Vagina (tissue), 2 donors: ENCODE results near the gene GDPD2. TPM values are rescaled to one million over a fixed set of nuclear protein-coding genes. Genes with fewer than 3 reads are reported as not detected.
A peak's percentile ranks its signal among the peaks of the same experiment; 100 is the strongest.

Experiments
- DNase-seq, 2 donors: peaks; one replicate each; pipeline ENCODE4 v3.0.0-alpha.2; 2017; ENCODE audit errors: extremely low spot score in 2 of 2
- H3K27ac ChIP-seq: fragments of 200-600 bp; sonication (generic); one replicate; pipeline ENCODE4 v1.5.1; 2019
- H3K27me3 ChIP-seq: fragments of 200-600 bp; sonication (generic); one replicate; pipeline ENCODE4 v1.5.1; 2019
- H3K36me3 ChIP-seq, 2 donors: fragments of 200-600 bp; sonication (generic); one replicate each; pipeline ENCODE4 v1.5.1; 2017 to 2019
- H3K4me1 ChIP-seq: fragments of 200-600 bp; sonication (generic); one replicate; pipeline ENCODE4 v1.5.1; 2019
- H3K4me3 ChIP-seq, 2 donors: fragments of 200-600 bp; sonication (generic); 1 replicate in 1 of 2; 2 replicates in 1 of 2; pipeline ENCODE4 v1.5.1; 2016 to 2019
- H3K9me3 ChIP-seq: fragments of 200-600 bp; sonication (generic); one replicate; pipeline ENCODE4 v1.5.1; 2019
- CTCF ChIP-seq, 3 experiments: fragments of 450-650 bp in 2 of 3; fragments of 200-600 bp in 1 of 3; sonication (generic) in 1 of 3; IDR thresholded peaks; one replicate each; pipeline ENCODE4 v1.5.1; 2017 to 2019; ENCODE audit warnings: antibody characterized with exemption in 3 of 3, mild to moderate bottlenecking in 2 of 3, moderate library complexity in 2 of 3
- POLR2A ChIP-seq, 2 donors: fragments of 450-650 bp; IDR thresholded peaks; one replicate each; pipeline ENCODE4 v1.6.1; 2017; ENCODE audit warnings: antibody characterized with exemption in 2 of 2, mild to moderate bottlenecking in 2 of 2, moderate library complexity in 2 of 2
- POLR2AphosphoS5 ChIP-seq, 2 donors: sonication (generic); formaldehyde crosslinking; IDR thresholded peaks; one replicate each; pipeline ENCODE4 v1.9.0; 2017; ENCODE audit warnings: antibody characterized with exemption in 2 of 2, mild to moderate bottlenecking in 2 of 2, low read depth in 1 of 2; ENCODE audit not compliant: insufficient read depth in 1 of 2
- intact Hi-C: fragments of 100-400 bp; cut with DNase I; formaldehyde crosslinking; loops from one replicate; pipeline ENCODE4 v1.15.1; 2023
- total RNA-seq: library from RNA; depleted of rRNA; stranded (reverse); fragments of >200 nt; gene quantifications from one replicate; pipeline ENCODE4 v1.2.3, GENCODE V29; 2016

GDPD2 gene
- total RNA-seq, 1 donor from 2014 or later: not detected

- Histone ChIP-seq H3K9me3 (no peaks in the 10 kb centered on the region), H3K27ac (no peak within 1 kb of the TSS), H3K4me3 (peak within 1 kb of the TSS in 1 of 2 donors; percentile 40), H3K4me1 (no peaks in the 10 kb centered on the region), H3K36me3 (no peaks in the 10 kb centered on the region), H3K27me3 (no peaks in the 10 kb centered on the region)
- TF ChIP-seq POLR2AphosphoS5 (IDR thresholded peaks at IDR 0.05; ENCODE audit: insufficient read depth in 1 of 2, low read depth in 1 of 2): no peak
- TF ChIP-seq POLR2A (IDR thresholded peaks at IDR 0.05): no peak
- TF ChIP-seq CTCF (IDR thresholded peaks at IDR 0.05): no peak
- intact Hi-C loops: no loop called here
- no peak for DNase-seq
Measured at GRCh38 chrX:70444326-70444945, 21.3 kb downstream of the GDPD2 start, which contains the start of gene DLG3. TSS of gene DLG3 (plus strand) at chrX:70444835. CDS start at chrX:70445202, 367 bp downstream.

GRCh38 chrX:70444946-70445656 is 22.0 kb downstream of the GDPD2 start:
- Histone ChIP-seq H3K27me3 (no peaks in the 10 kb centered on the region), H3K9me3 (no peaks in the 10 kb centered on the region), H3K4me1 (no peaks in the 10 kb centered on the region), H3K4me3 (peak overlapping the region in 1 of 2 donors; percentile 40), H3K36me3 (no peaks in the 10 kb centered on the region), H3K27ac (no peak overlapping the region)
- TF ChIP-seq POLR2AphosphoS5 (IDR thresholded peaks at IDR 0.05; ENCODE audit: insufficient read depth in 1 of 2, low read depth in 1 of 2): no peak
- TF ChIP-seq CTCF (IDR thresholded peaks at IDR 0.05): no peak
- no peak for TF ChIP-seq POLR2A (IDR thresholded peaks at IDR 0.05)
- intact Hi-C loops: no loop called here
- DNase-seq: peak in 1 of 2 donors; percentile 84

GRCh38 chrX:70445951-70446350 is 22.8 kb downstream of the GDPD2 start:
- no peaks in the 10 kb centered on the region for H3K4me1 ChIP-seq
- intact Hi-C loops: no loop called here
- H3K36me3 ChIP-seq: no peaks in the 10 kb centered on the region
- no peak overlapping the region for H3K27ac ChIP-seq
- no peaks in the 10 kb centered on the region for H3K27me3 ChIP-seq
- no peaks in the 10 kb centered on the region for H3K9me3 ChIP-seq
- DNase-seq: no peak
- no peak for TF ChIP-seq POLR2AphosphoS5 (IDR thresholded peaks at IDR 0.05; ENCODE audit: insufficient read depth in 1 of 2, low read depth in 1 of 2)
- TF ChIP-seq CTCF (IDR thresholded peaks at IDR 0.05): no peak
- no peak for TF ChIP-seq POLR2A (IDR thresholded peaks at IDR 0.05)
- no peak overlapping the region for H3K4me3 ChIP-seq

- H3K36me3 ChIP-seq: no peaks in the 10 kb centered on the region
- DNase-seq: peak in 1 of 2 donors; percentile 94
- intact Hi-C loops: no loop called here
- no peaks in the 10 kb centered on the region for H3K4me1 ChIP-seq
- no peak overlapping the region for H3K4me3 ChIP-seq
- no peak overlapping the region for H3K27ac ChIP-seq
- TF ChIP-seq CTCF (IDR thresholded peaks at IDR 0.05) (no peak), POLR2A (IDR thresholded peaks at IDR 0.05) (no peak), POLR2AphosphoS5 (IDR thresholded peaks at IDR 0.05; ENCODE audit: insufficient read depth in 1 of 2, low read depth in 1 of 2) (no peak)
- H3K9me3 ChIP-seq: no peaks in the 10 kb centered on the region
- H3K27me3 ChIP-seq: no peaks in the 10 kb centered on the region
Measured at GRCh38 chrX:70446380-70447350, 23.6 kb downstream of the GDPD2 start.
